Adrenal gland (tissue), 5 donors: ENCODE measurements around the gene PGBD5.
"Not testable (repeated sequence)": the region's sequence is repeated elsewhere in the genome, so short reads cannot be mapped to it uniquely, and the experiment has no call there.

Source experiments
- CTCF ChIP-seq, 6 experiments: fragments of 450-650 bp in 4 of 6; fragments of 200-600 bp in 2 of 6; sonication (generic) in 1 of 6; IDR thresholded peaks; 1 replicate in 5 of 6; 2 replicates in 1 of 6; pipeline versions ENCODE4 v1.5.1 to v1.8.0; 2016 to 2021; ENCODE audit warnings: antibody characterized with exemption in 6 of 6, mild to moderate bottlenecking in 2 of 6, moderate library complexity in 1 of 6
- POLR2A ChIP-seq, 2 donors: fragments of 450-650 bp; IDR thresholded peaks; one replicate each; pipeline ENCODE4 v1.6.1; 2017; ENCODE audit warnings: antibody characterized with exemption in 2 of 2, mild to moderate bottlenecking in 2 of 2, moderate library complexity in 1 of 2
- donor health status: DM: no; HTN: no; CAD: no.

GRCh38 chr1:230470750-230471149, 44.6 kb upstream of the PGBD5 start:
- TF ChIP-seq POLR2A, CTCF (IDR thresholded peaks at IDR 0.05): not testable (repeated sequence)
